Hepatic stellate cell (primary cell): ENCODE measurements around the gene WFDC5.
"Not testable (repeated sequence)": the region's sequence is repeated elsewhere in the genome, so short reads cannot be mapped to it uniquely, and the experiment has no call there.

Source experiments
- DNase-seq: peaks from one replicate; pipeline ENCODE4 v3.0.0; 2011; ENCODE audit warnings: low spot score

WFDC5 gene, protein sequence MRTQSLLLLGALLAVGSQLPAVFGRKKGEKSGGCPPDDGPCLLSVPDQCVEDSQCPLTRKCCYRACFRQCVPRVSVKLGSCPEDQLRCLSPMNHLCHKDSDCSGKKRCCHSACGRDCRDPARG

DNA sequence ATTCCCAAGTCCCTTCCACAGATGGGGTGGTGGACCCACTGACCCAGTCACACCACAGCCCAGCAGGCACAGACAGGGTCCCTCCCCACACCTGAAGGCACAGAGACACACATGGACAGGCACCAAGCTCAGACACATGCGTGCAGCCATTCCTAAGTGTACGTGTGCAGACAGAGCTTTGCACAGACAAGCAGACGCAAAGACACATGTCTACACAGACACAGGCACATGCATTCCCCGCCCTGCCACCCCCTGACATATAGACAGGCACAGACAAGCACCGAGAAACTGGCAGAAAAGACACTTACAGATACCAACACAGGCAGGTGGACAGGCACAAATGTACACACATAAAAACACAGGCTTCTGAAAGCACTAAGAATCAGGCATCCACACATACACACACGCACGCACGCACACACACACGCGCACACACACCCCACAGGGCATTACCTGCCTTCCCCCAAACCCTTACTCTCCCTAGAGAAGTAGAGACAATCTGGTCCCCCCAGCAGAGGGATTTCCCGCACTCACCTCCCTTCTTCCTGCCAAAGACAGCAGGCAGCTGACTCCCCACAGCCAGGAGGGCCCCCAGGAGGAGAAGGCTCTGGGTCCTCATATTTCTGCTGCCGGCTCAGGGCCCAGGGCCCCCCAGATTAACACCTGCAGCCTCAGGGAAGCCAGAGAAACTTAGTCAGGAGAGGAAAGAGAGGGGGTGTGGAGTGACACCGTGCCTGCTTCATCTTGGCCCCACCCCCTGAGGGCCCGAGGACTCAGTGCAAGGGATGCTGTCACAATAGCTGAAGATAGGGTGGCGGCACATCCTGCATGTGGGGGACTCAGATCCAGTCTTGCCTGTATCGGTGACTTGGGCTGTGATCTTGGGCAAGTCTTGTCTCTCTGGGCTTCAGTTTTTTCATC, at the start of gene WFDC5:
Gene WFDC5 (minus strand): TSS at position 710 of the 921 bp plus-strand sequence. CDS start 91 bp downstream, at position 619.
- DNase-seq, result no peak

- DNase-seq, result no peak
These were observed 48.3 kb upstream of the WFDC5 start for GRCh38 chr20:45163083-45163803.

- DNase-seq, result no peak
These were observed 43.0 kb upstream of the WFDC5 start for GRCh38 chr20:45157962-45158361.

DNA sequence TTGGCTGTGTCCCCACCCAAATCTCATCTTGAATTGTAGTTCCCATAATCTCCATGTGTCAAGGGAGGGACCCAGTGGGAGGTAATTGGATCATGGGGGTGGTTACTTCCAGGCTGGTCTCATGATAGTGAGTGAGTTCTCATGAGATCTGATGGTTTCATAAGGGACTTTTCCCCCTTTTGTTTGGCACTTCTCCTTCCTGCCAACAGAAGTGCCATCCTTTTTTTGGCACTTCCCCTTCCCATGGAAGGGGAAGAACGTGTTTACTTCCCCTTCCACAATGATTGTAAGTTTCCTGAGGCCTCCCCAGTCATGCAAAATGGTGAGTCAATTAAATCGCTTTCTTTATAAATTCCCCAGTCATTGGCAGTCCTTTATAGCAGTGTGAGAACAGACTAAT, 41.7 kb upstream of the WFDC5 start:
- no peak for DNase-seq

GRCh38 chr20:45154794-45155193, 39.8 kb upstream of the WFDC5 start:
- DNase-seq, result not testable (repeated sequence)

DNA sequence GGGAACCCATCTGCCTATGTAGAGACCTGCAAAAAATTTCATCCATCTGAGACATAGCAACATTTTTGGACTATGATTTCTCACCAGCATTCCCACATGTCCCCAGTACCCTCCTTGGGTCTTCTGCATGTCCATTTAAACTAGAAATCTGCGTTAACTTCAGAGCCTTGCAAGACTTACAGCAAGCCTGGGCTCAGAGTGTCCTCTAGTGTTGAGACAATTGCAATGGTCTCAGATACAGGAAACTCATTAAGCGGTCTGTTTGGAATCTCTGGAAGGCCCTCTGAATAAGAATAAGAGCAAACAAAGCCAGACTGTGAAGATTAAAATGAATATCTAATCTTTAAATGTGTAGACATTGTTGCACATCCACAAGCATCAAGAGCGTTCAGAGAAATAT, 39.2 kb upstream of the WFDC5 start:
- no peak for DNase-seq

- no peak for DNase-seq
These were observed 38.8 kb upstream of the WFDC5 start for GRCh38 chr20:45153752-45154151.

DNA sequence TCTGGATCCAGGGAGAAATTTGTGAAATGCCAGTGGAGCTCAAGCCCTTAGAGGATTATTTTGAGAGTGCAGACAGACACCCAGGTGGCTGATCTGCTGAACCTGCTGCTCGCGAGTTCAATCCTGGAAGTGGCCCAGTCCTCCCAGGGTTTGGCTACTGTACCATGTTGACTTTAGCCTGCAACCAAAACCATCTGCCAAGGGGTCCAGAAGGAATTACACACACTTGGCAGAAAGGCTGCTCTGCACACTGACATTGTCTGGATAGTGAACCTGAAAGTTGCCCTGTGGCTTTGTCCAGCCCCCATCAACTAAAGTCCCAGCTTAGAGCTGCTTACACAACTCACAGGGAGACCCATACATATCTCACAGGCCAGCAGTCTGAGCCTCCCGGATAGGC, 38.2 kb upstream of the WFDC5 start:
- DNase-seq, result no peak

DNA sequence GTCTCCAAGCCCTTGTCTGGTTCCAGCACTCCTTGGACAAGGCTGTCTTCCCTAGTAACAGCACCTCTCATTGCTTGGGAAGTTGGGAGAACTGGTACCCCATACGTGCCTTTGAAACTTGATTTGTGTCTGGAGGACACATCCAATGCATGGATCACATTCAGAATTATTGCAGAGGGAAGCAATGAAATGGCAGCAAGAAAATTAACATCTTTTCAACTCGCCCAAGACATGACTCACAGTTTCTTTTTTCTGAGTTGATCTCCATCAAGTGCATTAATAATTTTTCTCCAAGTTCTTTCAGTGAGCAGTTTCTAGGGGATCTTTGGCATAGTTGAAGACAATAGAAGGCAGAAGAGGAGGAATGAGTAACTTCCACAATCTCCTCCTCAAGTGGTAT, 37.4 kb upstream of the WFDC5 start:
- DNase-seq, result no peak

- no peak for DNase-seq
These were observed 34.1 kb upstream of the WFDC5 start for GRCh38 chr20:45149062-45149461.

DNA sequence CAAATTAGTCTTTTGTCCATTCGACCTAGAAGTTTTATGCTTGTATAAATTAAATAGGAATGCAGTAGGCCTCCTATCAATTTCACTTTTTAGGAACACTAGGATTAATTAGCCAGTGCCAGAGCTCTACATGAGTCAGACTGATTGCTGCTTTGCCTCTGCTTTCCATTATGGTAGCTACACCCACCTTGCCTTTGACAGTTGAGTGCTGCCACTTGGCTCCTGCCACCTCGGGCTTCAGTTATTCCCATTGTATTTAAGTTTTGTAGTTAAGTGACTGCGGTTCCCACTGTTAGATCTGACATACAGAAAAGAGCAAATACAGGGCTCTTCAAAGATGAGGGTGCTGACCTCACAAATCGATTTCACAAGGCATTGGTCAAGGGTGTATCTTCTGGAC, 25.9 kb upstream of the WFDC5 start:
- no peak for DNase-seq

DNA sequence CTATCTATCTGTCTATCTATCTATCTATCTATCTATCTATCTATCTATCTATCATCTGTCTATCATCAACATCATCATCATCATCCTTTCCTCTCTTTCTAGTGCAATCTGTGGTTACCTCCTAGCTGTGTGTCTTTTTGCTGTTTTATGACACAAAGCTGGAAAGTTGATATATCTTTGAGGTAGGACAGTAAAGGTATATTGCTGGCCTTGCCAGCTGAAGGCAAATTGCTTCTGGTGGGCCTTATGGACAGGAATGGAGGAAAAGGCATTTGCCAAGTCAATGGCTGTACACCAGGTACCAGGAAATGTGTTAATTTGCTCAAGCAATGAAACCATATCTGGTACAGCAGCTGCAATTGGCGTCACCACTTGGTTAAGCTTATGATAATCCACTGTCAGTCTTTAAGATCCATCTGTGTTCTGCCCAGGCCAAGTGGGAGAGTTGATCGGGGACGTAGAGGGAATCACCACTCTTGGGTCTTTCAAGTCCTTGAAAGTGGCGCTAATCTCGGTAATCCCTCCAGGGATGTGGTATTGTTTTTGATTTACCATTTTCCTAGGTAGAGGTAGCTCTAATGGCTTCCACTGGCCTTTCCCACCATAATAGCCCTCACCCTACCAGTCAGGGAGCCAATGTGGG, 24.9 kb upstream of the WFDC5 start:
- not testable (repeated sequence) for DNase-seq

GRCh38 chr20:45138561-45139300, 23.8 kb upstream of the WFDC5 start:
- DNase-seq, result no peak

DNA sequence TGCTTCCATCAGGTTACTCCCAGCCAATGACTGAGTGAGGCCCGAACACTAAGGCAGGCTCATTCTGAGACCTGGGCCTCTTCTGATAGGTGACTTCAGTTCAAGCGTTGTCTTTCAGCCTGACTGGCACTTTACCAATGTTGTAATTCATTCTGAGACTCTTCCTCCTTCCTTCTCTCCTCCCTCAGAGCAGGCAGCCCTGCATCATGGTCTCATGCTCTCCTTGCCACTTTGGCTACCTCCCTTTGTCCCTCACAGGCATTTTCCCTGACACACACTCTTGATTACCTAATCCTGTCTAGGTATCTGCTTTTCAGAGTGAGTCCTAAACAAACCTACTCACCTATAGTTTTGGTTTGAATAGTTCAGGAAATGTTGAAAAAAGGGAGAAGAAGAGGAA, 21.9 kb upstream of the WFDC5 start:
- no peak for DNase-seq

- no peak for DNase-seq
These were observed 13.1 kb upstream of the WFDC5 start for GRCh38 chr20:45128099-45128498.

DNA sequence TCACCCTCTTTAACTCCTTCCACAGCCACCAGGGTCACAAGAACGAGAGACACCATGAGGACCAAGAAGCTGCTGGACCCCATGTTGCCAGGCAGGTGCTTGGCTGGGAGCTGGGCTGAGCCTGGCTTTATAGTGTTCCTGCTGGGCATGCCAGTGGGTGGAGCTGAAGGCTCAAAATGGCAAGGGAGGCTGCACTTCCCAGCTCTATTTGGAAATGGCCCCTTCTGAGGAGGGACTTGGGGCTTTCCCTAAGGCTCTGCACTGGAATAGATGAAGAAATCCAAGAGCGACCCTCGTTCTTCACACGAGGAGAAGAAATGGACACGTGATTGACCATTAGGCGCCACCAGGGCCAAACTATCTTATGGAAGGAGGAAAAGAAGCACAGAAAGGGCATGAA, 9.4 kb upstream of the WFDC5 start, which contains the start of gene WFDC12:
Gene WFDC12 (minus strand): TSS at position 101 of the 400 bp plus-strand sequence. CDS start 18 bp downstream, at position 83.
- no peak for DNase-seq

- no peak for DNase-seq
These were observed 6.4 kb upstream of the WFDC5 start for GRCh38 chr20:45121388-45121787.

DNA sequence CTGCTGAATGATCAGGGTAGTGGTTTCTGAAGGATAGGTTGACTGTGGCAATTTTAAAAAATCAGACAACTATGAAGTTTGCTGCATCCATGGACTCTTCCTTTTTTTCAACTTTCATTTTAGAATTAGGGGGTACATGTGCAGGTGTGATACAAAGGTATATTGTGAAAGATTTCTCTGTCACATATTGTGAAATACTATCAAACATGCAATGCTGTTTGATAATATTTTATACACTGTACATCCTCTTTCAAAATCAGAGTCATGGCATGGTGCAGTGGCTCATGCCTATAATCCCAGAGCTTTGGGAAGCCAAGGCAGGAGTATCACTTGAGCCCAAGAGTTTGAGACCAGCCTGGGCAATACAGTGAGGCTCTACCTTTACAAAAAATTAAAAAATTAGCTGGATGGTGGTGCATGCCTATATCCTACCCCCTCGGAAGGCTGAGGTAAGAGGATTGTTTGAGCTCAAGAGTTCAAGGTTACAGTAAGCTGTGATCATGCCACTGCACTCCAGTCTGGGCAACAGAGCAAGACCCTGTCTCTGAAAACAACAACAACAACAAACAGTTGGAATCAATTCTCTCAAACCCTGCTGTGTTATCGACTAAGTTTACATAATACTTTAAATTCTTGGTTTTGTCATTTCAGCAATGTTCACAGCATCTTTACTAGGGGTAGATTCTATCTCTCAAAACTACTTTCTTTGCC, 4.7 kb upstream of the WFDC5 start:
- no peak for DNase-seq

GRCh38 chr20:45118028-45118427, 3.1 kb upstream of the WFDC5 start:
- DNase-seq, result no peak

GRCh38 chr20:45117581-45117980, 2.6 kb upstream of the WFDC5 start:
- DNase-seq, result no peak

GRCh38 chr20:45115829-45116228, 855 bp upstream of the WFDC5 start:
- DNase-seq, result no peak
